ENCODE results near the gene MAPK6. TPM values are rescaled to one million over a fixed set of nuclear protein-coding genes. Genes with fewer than 3 reads are reported as not detected.
A peak's percentile ranks its signal among the peaks of the same experiment; 100 is the strongest.

The MAPK6 gene
- total and polyA plus RNA-seq, 2 of the 8 experiments (the other 6 are each of a cell fraction or from before 2014, with no cell fraction given), result 22.6 to 108 TPM

GRCh38 chr15:52018693-52019393 lies at the start of gene MAPK6 (continued):
- no peak for TF ChIP-seq CTCF (IDR thresholded peaks at IDR 0.05; ENCODE audit: control extremely low read depth in 1 of 3, insufficient read depth in 1 of 3, low read depth in 1 of 3, low read length in 3 of 3)
- peak; percentile 28 to 30; a peak in 1 of 4 replicates for TF ChIP-seq SIN3A (conservative IDR thresholded peaks at IDR 0.05 in 1 of 2, IDR thresholded peaks at IDR 0.05 in 1 of 2; ENCODE audit: low read depth in 1 of 2, low read length in 2 of 2)
- peak; percentile 58; the same call in 1 of the 2 replicates for TF ChIP-seq GTF2F1 (IDR thresholded peaks at IDR 0.05; ENCODE audit: borderline replicate concordance, low read depth, low read length)
- TF ChIP-seq RFX5 (IDR thresholded peaks at IDR 0.05; ENCODE audit: borderline replicate concordance, low read depth, low read length), result no peak
- peak; percentile 86 to 95 for TF ChIP-seq POLR2A (IDR thresholded peaks at IDR 0.05; ENCODE audit: control extremely low read depth in 1 of 2, low read depth in 2 of 2, low read length in 2 of 2)
- TF ChIP-seq TBP (IDR thresholded peaks at IDR 0.05; ENCODE audit: low read depth, low read length), result peak; percentile 93
- no peak for TF ChIP-seq SIRT6 (IDR thresholded peaks at IDR 0.05; ENCODE audit: low read length)
- no peak for TF ChIP-seq CHD1 (IDR thresholded peaks at IDR 0.05; ENCODE audit: low read depth, low read length)
- peak; percentile 99 for TF ChIP-seq TAF1 (IDR thresholded peaks at IDR 0.05; ENCODE audit: low read depth, low read length)
- no peak for TF ChIP-seq EZH2 (IDR thresholded peaks at IDR 0.05; ENCODE audit: low read depth, low read length, severe bottlenecking)
- no peak for TF ChIP-seq GABPA (IDR thresholded peaks at IDR 0.05; ENCODE audit: borderline replicate concordance, insufficient read depth, low read length)
- TF ChIP-seq RXRA (IDR thresholded peaks at IDR 0.05; ENCODE audit: insufficient read depth, low read depth, low read length), result no peak
- no peak for TF ChIP-seq JUND (IDR thresholded peaks at IDR 0.05; ENCODE audit: low read length)
- no peak; the same call in 1 of the 2 replicates for TF ChIP-seq BRCA1 (IDR thresholded peaks at IDR 0.05; ENCODE audit: low read depth, low read length)
- peak; percentile 93; the same call in 1 of the 2 replicates for TF ChIP-seq EGR1 (IDR thresholded peaks at IDR 0.05; ENCODE audit: borderline replicate concordance, low read depth, low read length)
- TF ChIP-seq USF2 (IDR thresholded peaks at IDR 0.05; ENCODE audit: low read length), result no peak
- TF ChIP-seq FOSL1 (IDR thresholded peaks at IDR 0.05; ENCODE audit: insufficient read depth, low read depth, low read length), result no peak
- no peak for TF ChIP-seq SAP30 (IDR thresholded peaks at IDR 0.05; ENCODE audit: insufficient read depth, insufficient replicate concordance, low read length)
- peak; percentile 72 for TF ChIP-seq KDM4A (IDR thresholded peaks at IDR 0.05; ENCODE audit: low read depth, low read length, severe bottlenecking)
- TF ChIP-seq KDM1A (IDR thresholded peaks at IDR 0.05; ENCODE audit: borderline replicate concordance, low read length), result peak; percentile 84

All from H1 (cell line).